Measurements from ENCODE around the gene TSNAX.

The TSNAX gene

GRCh38 chr1:231536099-231536498 lies 7.6 kb downstream of the TSNAX start:
- H3K4me1 Mint-ChIP-seq, result peaks cover 12% of the 10 kb centered on the region
- H3K4me3 Mint-ChIP-seq, result no peak overlapping the region
- no peak overlapping the region for H3K27ac Mint-ChIP-seq
- H3K36me3 Mint-ChIP-seq, result peaks cover 91% of the 10 kb centered on the region
- peaks cover 3% of the 10 kb centered on the region for H3K9me3 Mint-ChIP-seq
- ATAC-seq (no peak), DNase-seq (ENCODE audit: low spot score in 2 of 2) (no peak)

GRCh38 chr1:231540847-231541246 lies 12.4 kb downstream of the TSNAX start:
- Mint-ChIP-seq H3K4me1 (peaks cover 11% of the 10 kb centered on the region), H3K9me3 (peaks cover 4% of the 10 kb centered on the region), H3K27ac (no peak overlapping the region), H3K36me3 (peaks cover 82% of the 10 kb centered on the region), H3K4me3 (no peak overlapping the region)
- DNase-seq (ENCODE audit: low spot score in 2 of 2), result no peak
- ATAC-seq, result no peak

- Mint-ChIP-seq H3K4me3 (no peak overlapping the region), H3K9me3 (peaks cover 4% of the 10 kb centered on the region), H3K27ac (peak overlapping the region; percentile 49), H3K4me1 (peaks cover 11% of the 10 kb centered on the region), H3K36me3 (peaks cover 73% of the 10 kb centered on the region)
- no peak for ATAC-seq
- DNase-seq (ENCODE audit: low spot score in 2 of 2), result no peak
Observed at GRCh38 chr1:231541842-231542241, 13.4 kb downstream of the TSNAX start.

GRCh38 chr1:231544943-231545592 lies 16.6 kb downstream of the TSNAX start:
- H3K36me3 Mint-ChIP-seq, result peaks cover 53% of the 10 kb centered on the region
- DNase-seq (ENCODE audit: low spot score in 2 of 2) (no peak), ATAC-seq (no peak)
- H3K4me3 Mint-ChIP-seq, result no peak overlapping the region
- H3K9me3 Mint-ChIP-seq, result peaks cover 4% of the 10 kb centered on the region
- H3K4me1 Mint-ChIP-seq, result peaks cover 17% of the 10 kb centered on the region
- no peak overlapping the region for H3K27ac Mint-ChIP-seq

GRCh38 chr1:231546693-231547092 lies 18.2 kb downstream of the TSNAX start:
- H3K4me3 Mint-ChIP-seq, result no peak overlapping the region
- no peaks in the 10 kb centered on the region for H3K9me3 Mint-ChIP-seq
- H3K36me3 Mint-ChIP-seq, result peaks cover 38% of the 10 kb centered on the region
- H3K4me1 Mint-ChIP-seq, result peaks cover 10% of the 10 kb centered on the region
- DNase-seq (ENCODE audit: low spot score in 2 of 2), result no peak
- no peak for ATAC-seq
- no peak overlapping the region for H3K27ac Mint-ChIP-seq

- DNase-seq (ENCODE audit: low spot score in 2 of 2) (no peak), ATAC-seq (no peak)
- Mint-ChIP-seq H3K9me3 (no peaks in the 10 kb centered on the region), H3K4me1 (peaks cover 13% of the 10 kb centered on the region), H3K27ac (no peak overlapping the region), H3K4me3 (no peak overlapping the region), H3K36me3 (peaks cover 32% of the 10 kb centered on the region)
Observed at GRCh38 chr1:231549733-231550447, 21.4 kb downstream of the TSNAX start.

- no peak for DNase-seq (ENCODE audit: low spot score in 2 of 2)
- H3K4me3 Mint-ChIP-seq, result no peak overlapping the region
- peaks cover 19% of the 10 kb centered on the region for H3K4me1 Mint-ChIP-seq
- H3K9me3 Mint-ChIP-seq, result peaks cover 2% of the 10 kb centered on the region
- H3K27ac Mint-ChIP-seq, result no peak overlapping the region
- ATAC-seq, result no peak
- peaks cover 37% of the 10 kb centered on the region for H3K36me3 Mint-ChIP-seq
Observed at GRCh38 chr1:231550448-231550781, 21.9 kb downstream of the TSNAX start.

- Mint-ChIP-seq H3K4me3 (no peak overlapping the region), H3K27ac (no peak overlapping the region), H3K4me1 (peaks cover 31% of the 10 kb centered on the region), H3K36me3 (peaks cover 29% of the 10 kb centered on the region), H3K9me3 (peaks cover 2% of the 10 kb centered on the region)
- no peak for DNase-seq (ENCODE audit: low spot score in 2 of 2)
- no peak for ATAC-seq
Observed at GRCh38 chr1:231553320-231553719, 24.9 kb downstream of the TSNAX start.

- peak overlapping the region; percentile 0 for H3K27ac Mint-ChIP-seq
- H3K36me3 Mint-ChIP-seq, result peaks cover 29% of the 10 kb centered on the region
- ATAC-seq (peak; percentile 97), DNase-seq (ENCODE audit: low spot score in 2 of 2) (no peak)
- no peak overlapping the region for H3K4me3 Mint-ChIP-seq
- H3K4me1 Mint-ChIP-seq, result peaks cover 28% of the 10 kb centered on the region
- peaks cover 2% of the 10 kb centered on the region for H3K9me3 Mint-ChIP-seq
Observed at GRCh38 chr1:231554969-231555368, 26.5 kb downstream of the TSNAX start.

GRCh38 chr1:231557411-231557810 lies 28.9 kb downstream of the TSNAX start:
- peaks cover 28% of the 10 kb centered on the region for H3K4me1 Mint-ChIP-seq
- peak overlapping the region; percentile 11 for H3K27ac Mint-ChIP-seq
- no peak overlapping the region for H3K4me3 Mint-ChIP-seq
- DNase-seq (ENCODE audit: low spot score in 2 of 2) (no peak), ATAC-seq (peak; percentile 5)
- H3K9me3 Mint-ChIP-seq, result peaks cover 2% of the 10 kb centered on the region
- peaks cover 35% of the 10 kb centered on the region for H3K36me3 Mint-ChIP-seq

GRCh38 chr1:231557898-231558707 lies 29.6 kb downstream of the TSNAX start:
- ATAC-seq (no peak), DNase-seq (ENCODE audit: low spot score in 2 of 2) (no peak)
- H3K4me3 Mint-ChIP-seq, result no peak overlapping the region
- H3K27ac Mint-ChIP-seq, result peak overlapping the region; percentile 11
- peaks cover 28% of the 10 kb centered on the region for H3K4me1 Mint-ChIP-seq
- H3K9me3 Mint-ChIP-seq, result peaks cover 2% of the 10 kb centered on the region
- H3K36me3 Mint-ChIP-seq, result peaks cover 42% of the 10 kb centered on the region

GRCh38 chr1:231558708-231559185 lies 30.3 kb downstream of the TSNAX start:
- H3K27ac Mint-ChIP-seq, result no peak overlapping the region

GRCh38 chr1:231561647-231562383 lies 33.3 kb downstream of the TSNAX start:
- H3K9me3 Mint-ChIP-seq, result no peaks in the 10 kb centered on the region
- ATAC-seq (no peak), DNase-seq (ENCODE audit: low spot score in 2 of 2) (no peak)
- H3K4me3 Mint-ChIP-seq, result no peak overlapping the region
- peaks cover 9% of the 10 kb centered on the region for H3K4me1 Mint-ChIP-seq
- no peak overlapping the region for H3K27ac Mint-ChIP-seq
- peaks cover 51% of the 10 kb centered on the region for H3K36me3 Mint-ChIP-seq

More at GRCh38 chr1:231558708-231559185, 30.3 kb downstream of the TSNAX start:
- peaks cover 2% of the 10 kb centered on the region for H3K9me3 Mint-ChIP-seq
- H3K4me3 Mint-ChIP-seq, result no peak overlapping the region
- ATAC-seq (no peak), DNase-seq (ENCODE audit: low spot score in 2 of 2) (no peak)
- H3K36me3 Mint-ChIP-seq, result peaks cover 47% of the 10 kb centered on the region
- peaks cover 28% of the 10 kb centered on the region for H3K4me1 Mint-ChIP-seq

- Mint-ChIP-seq H3K9me3 (no peaks in the 10 kb centered on the region), H3K27ac (no peak overlapping the region), H3K36me3 (peaks cover 62% of the 10 kb centered on the region), H3K4me1 (no peaks in the 10 kb centered on the region), H3K4me3 (no peak overlapping the region)
- DNase-seq (ENCODE audit: low spot score in 2 of 2) (no peak), ATAC-seq (no peak)
Observed at GRCh38 chr1:231563247-231563646, 34.8 kb downstream of the TSNAX start.

- no peak overlapping the region for H3K4me3 Mint-ChIP-seq
- peaks cover 71% of the 10 kb centered on the region for H3K36me3 Mint-ChIP-seq
- no peak for ATAC-seq
- DNase-seq (ENCODE audit: low spot score in 2 of 2), result no peak
- H3K9me3 Mint-ChIP-seq, result no peaks in the 10 kb centered on the region
- no peak overlapping the region for H3K27ac Mint-ChIP-seq
- H3K4me1 Mint-ChIP-seq, result no peaks in the 10 kb centered on the region
Observed at GRCh38 chr1:231564373-231564772, 35.9 kb downstream of the TSNAX start.
